IMR-90 (cell line): Measurements from ENCODE around the gene RBM42. TPM values are rescaled to one million over a fixed set of nuclear protein-coding genes. Genes with fewer than 3 reads are reported as not detected.

Experiments
- ATAC-seq: fragments of 200-7000 bp; cut with Tn5 transposase; 2 replicates; pipeline ENCODE4 v1.9.1; 2020; ENCODE audit warnings: low read depth, mild to moderate bottlenecking, moderate library complexity
- BruUV-seq: library from RNA; stranded (reverse); fragments of 400-500 nt; replicated peaks from 2 replicates; lab custom pipeline; 2021; lab: Mats Ljungman, UMichigan
- CTCF ChIA-PET: fragments of 300-600 bp; formaldehyde crosslinking; extraction: SDS; loops from one replicate; lab custom pipeline; 2021; ENCODE audit warnings: antibody characterized with exemption; lab: Yijun Ruan, JAX
- POLR2A ChIA-PET: fragments of 300-600 bp; sonication (Branson Sonifier 250); formaldehyde crosslinking; loops from one replicate; lab custom pipeline; 2022; ENCODE audit warnings: antibody characterized with exemption; ENCODE audit not compliant: unreplicated experiment; lab: Charles Lee
- DNase-seq: peaks from one replicate; pipeline ENCODE4 v3.0.0; 2013
- H2AFZ ChIP-seq: replicated peaks from 2 replicates; pipeline ENCODE3; 2013; ENCODE audit warnings: low read length, mild to moderate bottlenecking; ENCODE audit not compliant: poor library complexity
- H2AK5ac ChIP-seq: 2 replicates; pipeline ENCODE4 v1.6.1; 2013; ENCODE audit warnings: low read depth, low read length, inconsistent platforms
- H2AK9ac ChIP-seq: replicated peaks from 2 replicates; pipeline ENCODE3; 2013; ENCODE audit warnings: mild to moderate bottlenecking, low read depth, low read length, moderate library complexity; ENCODE audit not compliant: poor library complexity
- H2BK120ac ChIP-seq: 2 replicates; pipeline ENCODE4 v1.6.1; 2013; ENCODE audit warnings: low read depth, low read length, inconsistent platforms
- H2BK15ac ChIP-seq: 3 replicates; pipeline ENCODE4 v1.6.1; 2013; ENCODE audit warnings: low read depth, low read length, inconsistent platforms
- H2BK20ac ChIP-seq: 2 replicates; pipeline ENCODE4 v1.6.1; 2013; ENCODE audit warnings: low read depth, mild to moderate bottlenecking, inconsistent platforms, low read length, moderate library complexity
- H2BK5ac ChIP-seq: 2 replicates; pipeline ENCODE4 v1.6.1; 2013; ENCODE audit warnings: mild to moderate bottlenecking, low read depth, low read length, inconsistent platforms; ENCODE audit not compliant: poor library complexity, severe bottlenecking
- H3K14ac ChIP-seq: replicated peaks from 2 replicates; pipeline ENCODE4 v1.6.1; 2013; ENCODE audit warnings: low read depth, low read length, inconsistent platforms
- H3K18ac ChIP-seq: 2 replicates; pipeline ENCODE4 v1.6.1; 2013; ENCODE audit warnings: low read depth, low read length, control low read depth
- H3K23ac ChIP-seq: 2 replicates; pipeline ENCODE4 v1.6.1; 2013; ENCODE audit warnings: low read depth, low read length, inconsistent platforms
- H3K27ac ChIP-seq: 2 replicates; pipeline ENCODE4 v1.5.1; 2013; ENCODE audit warnings: mild to moderate bottlenecking, control low read depth, low read length; ENCODE audit not compliant: insufficient read depth
- H3K27me3 ChIP-seq: 2 replicates; pipeline ENCODE4 v1.6.1; 2013; ENCODE audit warnings: low read length; ENCODE audit not compliant: control insufficient read depth, insufficient read depth
- H3K36me3 ChIP-seq: 2 replicates; pipeline ENCODE4 v1.6.1; 2013; ENCODE audit warnings: low read length, mixed read lengths; ENCODE audit not compliant: control insufficient read depth, insufficient read depth
- H3K4ac ChIP-seq: 2 replicates; pipeline ENCODE4 v1.6.1; 2013; ENCODE audit warnings: low read depth, low read length, inconsistent platforms
- H3K4me1 ChIP-seq: 2 replicates; pipeline ENCODE4 v1.6.1; 2013; ENCODE audit warnings: low read length, mixed read lengths; ENCODE audit not compliant: control insufficient read depth, insufficient read depth
- H3K4me2 ChIP-seq: 2 replicates; pipeline ENCODE4 v1.6.1; 2013; ENCODE audit warnings: low read depth, mild to moderate bottlenecking, control low read depth, low read length, moderate library complexity
- H3K4me3 ChIP-seq: 2 replicates; pipeline ENCODE4 v1.5.1; 2013; ENCODE audit warnings: low read depth, mild to moderate bottlenecking, control low read depth, low read length, moderate library complexity; ENCODE audit not compliant: insufficient read depth
- H3K56ac ChIP-seq: 2 replicates; pipeline ENCODE4 v1.6.1; 2013; ENCODE audit warnings: low read length, inconsistent platforms; ENCODE audit not compliant: insufficient read depth; ENCODE audit errors: extremely low read depth
- H3K79me1 ChIP-seq, 2 experiments: 2 replicates each; pipeline ENCODE4 v1.6.1; 2013; ENCODE audit warnings: low read length in 2 of 2, inconsistent platforms in 1 of 2, low read depth in 1 of 2
- H3K9ac ChIP-seq: 2 replicates; pipeline ENCODE4 v1.6.1; 2013; ENCODE audit warnings: low read depth, low read length, control low read depth
- H3K9me1 ChIP-seq: 2 replicates; pipeline ENCODE4 v1.6.1; 2013; ENCODE audit warnings: low read length, inconsistent platforms; ENCODE audit not compliant: insufficient read depth
- H3K9me3 ChIP-seq: 2 replicates; pipeline ENCODE4 v1.6.1; 2013; ENCODE audit warnings: low read length; ENCODE audit not compliant: control insufficient read depth, insufficient read depth
- H4K20me1 ChIP-seq: 2 replicates; pipeline ENCODE4 v1.6.1; 2013; ENCODE audit warnings: low read length, inconsistent platforms; ENCODE audit not compliant: insufficient read depth
- H4K5ac ChIP-seq: 2 replicates; pipeline ENCODE4 v1.6.1; 2013; ENCODE audit warnings: mild to moderate bottlenecking, low read depth, low read length, control low read depth
- H4K8ac ChIP-seq, 2 experiments: 2 replicates each; pipeline ENCODE4 v1.6.1; 2013; ENCODE audit warnings: low read depth in 2 of 2, low read length in 2 of 2, control low read depth in 1 of 2, inconsistent platforms in 1 of 2
- H4K91ac ChIP-seq: 2 replicates; pipeline ENCODE4 v1.6.1; 2013; ENCODE audit warnings: low read depth, low read length, inconsistent platforms; ENCODE audit not compliant: insufficient read depth
- USF2 ChIP-seq: fragments of 150-350 bp; IDR thresholded peaks from 2 replicates; pipeline ENCODE4 v1.6.1; 2017; ENCODE audit warnings: mild to moderate bottlenecking, antibody characterized with exemption, low read length, low read depth
- WGBS, 2 experiments: methylation state at CpG; one replicate each; pipeline versions ENCODE4 v1.1.5 to v1.1.7; 2013; ENCODE audit warnings: missing lambda C conversion rate in 2 of 2; ENCODE audit not compliant: insufficient read length in 1 of 2; ENCODE audit errors: extremely low coverage in 2 of 2; 5-methylcytosine and 5-hydroxymethylcytosine counted together
- dilution Hi-C: fragments of 300-500 bp; cut with HindIII; formaldehyde crosslinking; loops from one replicate; pipeline ENCODE4 v1.14.3; 2018; ENCODE audit warnings: low sequenced_read_pairs; ENCODE audit not compliant: unreplicated experiment
- in situ Hi-C: fragments of 300-500 bp; cut with MboI; formaldehyde crosslinking; loops from 3 replicates; pipeline ENCODE4 v1.14.3; 2019; ENCODE audit warnings: low sequenced_read_pairs, inconsistent platforms, mixed read lengths
- intact Hi-C: fragments of 100-400 bp; cut with micrococcal nuclease; formaldehyde crosslinking; loops from 2 replicates; pipeline ENCODE4 v1.10.0; 2022
- polyA plus RNA-seq, 3 experiments: library from polyadenylated mRNA; depleted of rRNA; stranded (reverse); fragments of >200 nt; gene quantifications; 2 replicates each; pipeline ENCODE4 v1.2.3, GENCODE V29; 2012; ENCODE audit warnings: low replicate concordance in 1 of 3
- total RNA-seq: library from RNA; depleted of rRNA; stranded (reverse); fragments of >200 nt; gene quantifications from 2 replicates; pipeline ENCODE4 v1.2.3, GENCODE V29; 2012

RBM42 gene
- total and polyA plus RNA-seq, 2 of the 4 experiments (the other 2 are of a cell fraction), result 19.0 to 41.5 TPM

GRCh38 chr19:35612224-35612558, 16.6 kb upstream of the RBM42 start:
- Histone ChIP-seq H4K8ac (peak overlapping the region; percentile 48 to 72; a peak in 3 of 4 replicates), H3K18ac (no peak overlapping the region), H3K9me3 (peaks cover 6% of the 10 kb centered on the region), H3K56ac (no peak overlapping the region), H3K79me1 (peaks cover 0 to 11% of the 10 kb centered on the region in 2 experiments; a peak in 1 of 4 replicates), H4K20me1 (no peaks in the 10 kb centered on the region), H3K36me3 (peaks cover 3% of the 10 kb centered on the region; the same call in 1 of the 2 replicates), H2AK5ac (no peak overlapping the region), H2AK9ac (no peak overlapping the region), H3K9ac (peak overlapping the region; percentile 61), H4K5ac (peak overlapping the region; percentile 70; the same call in 1 of the 2 replicates), H3K14ac (no peak overlapping the region), H3K27ac (no peak overlapping the region), H2BK120ac (no peak overlapping the region), H3K23ac (peak overlapping the region; percentile 82; the same call in 1 of the 2 replicates), H3K9me1 (peaks cover 7% of the 10 kb centered on the region; the same call in 1 of the 2 replicates), H2AFZ (peak overlapping the region; percentile 100), H3K4me3 (peak overlapping the region; percentile 78), H3K27me3 (no peaks in the 10 kb centered on the region), H3K4ac (peak overlapping the region; percentile 59; the same call in 1 of the 2 replicates), H2BK20ac (no peak overlapping the region), H3K4me2 (peak overlapping the region; percentile 95), H3K4me1 (no peaks in the 10 kb centered on the region), H4K91ac (no peak overlapping the region), H2BK15ac (no peak overlapping the region), H2BK5ac (no peak overlapping the region)
- intact Hi-C loops (no loop called here), dilution Hi-C loops (no loop called here), in situ Hi-C loops (no loop called here)
- ATAC-seq, result peak; percentile 21
- CTCF ChIA-PET, result no interaction called here
- POLR2A ChIA-PET, result no interaction called here
- BruUV-seq, result no TSS peak
- WGBS, 2 experiments, result no CpG with 5 or more reads among the region's 9 CpGs
- no peak for DNase-seq
- no peak for TF ChIP-seq USF2
